ENCODE results near the gene SMOC2. TPM values are rescaled to one million over a fixed set of nuclear protein-coding genes. Genes with fewer than 3 reads are reported as not detected.

SMOC2 gene
- total and polyA plus RNA-seq, 2 donors (not counting 1 experiment from before 2014, with no cell fraction given): 0.37 TPM; not detected in 1

DNA sequence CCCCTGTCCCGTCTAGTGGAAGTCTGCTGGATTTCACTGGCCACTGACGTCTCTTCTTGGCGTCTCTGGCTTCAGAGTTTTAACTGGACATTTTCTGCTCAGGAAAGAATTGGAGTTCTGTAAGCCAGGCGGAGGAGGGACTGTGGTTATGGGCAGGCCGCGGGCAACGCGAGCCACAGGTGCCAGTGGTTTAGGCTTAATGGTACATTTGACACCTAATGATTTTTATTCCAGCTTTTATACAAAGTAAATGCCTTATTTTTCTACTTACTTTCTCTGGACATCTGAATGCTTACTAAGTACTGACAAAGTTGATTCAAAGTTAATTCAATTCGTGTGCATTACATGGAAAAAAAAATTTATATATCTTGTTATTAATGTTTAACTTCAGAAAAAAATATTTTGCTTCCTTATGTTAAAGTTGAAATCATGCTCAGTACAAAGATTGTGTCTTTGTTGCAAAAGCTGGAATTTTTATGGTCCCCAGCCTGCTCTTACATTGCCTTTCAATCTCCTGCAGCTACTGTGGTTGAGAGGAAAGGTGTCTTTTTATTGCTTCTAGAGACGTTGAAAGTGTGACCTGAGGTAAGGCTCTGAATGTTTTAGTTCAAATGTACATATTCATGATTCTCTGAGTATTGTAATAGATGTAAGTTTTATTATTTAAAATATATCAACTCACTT, 231.0 kb downstream of the SMOC2 start:
- 82% methylated on average over 3 of the region's 10 CpGs for WGBS (ENCODE audit: insufficient coverage)
- Mint-ChIP-seq H3K9me3 (ENCODE audit: insufficient read depth) (no peaks in the 10 kb centered on the region), H3K27me3 (no peaks in the 10 kb centered on the region), H3K27ac (no peak overlapping the region), H3K4me1 (no peaks in the 10 kb centered on the region), H3K4me3 (no peak overlapping the region)
- no peak overlapping the region for H2AFZ ChIP-seq (ENCODE audit: insufficient read depth, low read depth, low read length, poor library complexity, severe bottlenecking)
- no peak overlapping the region for H3K27ac ChIP-seq (ENCODE audit: low read length in 2 of 2)
- H3K9ac ChIP-seq (ENCODE audit: low read length): no peak overlapping the region
- H3K9me3 ChIP-seq (ENCODE audit: control extremely low read depth in 1 of 3, control insufficient read depth in 2 of 3, insufficient read depth in 1 of 3, low read length in 2 of 3): peaks cover 0 to 17% (median 0%) of the 10 kb centered on the region in 3 donors
- no peak overlapping the region for H3K4me2 ChIP-seq (replicated peaks; ENCODE audit: low read depth, low read length, poor library complexity, severe bottlenecking)
- no peaks in the 10 kb centered on the region for H3K27me3 ChIP-seq (replicated peaks in 1 of 4; ENCODE audit: control extremely low read depth in 1 of 4, control insufficient read depth in 3 of 4, insufficient read depth in 4 of 4, low read length in 3 of 4)
- no peaks in the 10 kb centered on the region for H3K4me1 ChIP-seq (ENCODE audit: control insufficient read depth in 2 of 2, insufficient read depth in 2 of 2, low read length in 2 of 2)
- intact Hi-C loops (cut with micrococcal nuclease): no loop called here
- H3K79me2 ChIP-seq (ENCODE audit: control insufficient read depth, insufficient read depth, low read length): no peaks in the 10 kb centered on the region
- H3K36me3 ChIP-seq (replicated peaks in 1 of 2; ENCODE audit: control extremely low read depth in 1 of 2, control insufficient read depth in 1 of 2, extremely low read depth in 1 of 2, insufficient read depth in 2 of 2, low read length in 1 of 2): no peaks in the 10 kb centered on the region
- ATAC-seq (ENCODE audit: low read depth): no peak
- CTCF ChIA-PET: no interaction called here
- H3K4me3 ChIP-seq (ENCODE audit: control extremely low read depth in 1 of 5, extremely low read depth in 1 of 5, insufficient read depth in 1 of 5, low read depth in 2 of 5, low read length in 4 of 5): no peak overlapping the region
- POLR2A ChIA-PET: no interaction called here
- H4K20me1 ChIP-seq (ENCODE audit: control insufficient read depth, insufficient read depth, low read length, poor library complexity, severe bottlenecking): no peaks in the 10 kb centered on the region
- no peak for DNase-seq
- no peak for TF ChIP-seq EZH2 (IDR thresholded peaks at IDR 0.05; ENCODE audit: borderline replicate concordance, insufficient read depth, low read depth, low read length, poor library complexity, severe bottlenecking)
- TF ChIP-seq, protein P1, sequence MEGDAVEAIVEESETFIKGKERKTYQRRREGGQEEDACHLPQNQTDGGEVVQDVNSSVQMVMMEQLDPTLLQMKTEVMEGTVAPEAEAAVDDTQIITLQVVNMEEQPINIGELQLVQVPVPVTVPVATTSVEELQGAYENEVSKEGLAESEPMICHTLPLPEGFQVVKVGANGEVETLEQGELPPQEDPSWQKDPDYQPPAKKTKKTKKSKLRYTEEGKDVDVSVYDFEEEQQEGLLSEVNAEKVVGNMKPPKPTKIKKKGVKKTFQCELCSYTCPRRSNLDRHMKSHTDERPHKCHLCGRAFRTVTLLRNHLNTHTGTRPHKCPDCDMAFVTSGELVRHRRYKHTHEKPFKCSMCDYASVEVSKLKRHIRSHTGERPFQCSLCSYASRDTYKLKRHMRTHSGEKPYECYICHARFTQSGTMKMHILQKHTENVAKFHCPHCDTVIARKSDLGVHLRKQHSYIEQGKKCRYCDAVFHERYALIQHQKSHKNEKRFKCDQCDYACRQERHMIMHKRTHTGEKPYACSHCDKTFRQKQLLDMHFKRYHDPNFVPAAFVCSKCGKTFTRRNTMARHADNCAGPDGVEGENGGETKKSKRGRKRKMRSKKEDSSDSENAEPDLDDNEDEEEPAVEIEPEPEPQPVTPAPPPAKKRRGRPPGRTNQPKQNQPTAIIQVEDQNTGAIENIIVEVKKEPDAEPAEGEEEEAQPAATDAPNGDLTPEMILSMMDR (IDR thresholded peaks at IDR 0.05): no peak

GRCh38 chr6:168674595-168674994, 233.6 kb downstream of the SMOC2 start:
- TF ChIP-seq, protein P1 (IDR thresholded peaks at IDR 0.05): no peak
- TF ChIP-seq EZH2 (IDR thresholded peaks at IDR 0.05; ENCODE audit: borderline replicate concordance, insufficient read depth, low read depth, low read length, poor library complexity, severe bottlenecking): no peak
- POLR2A ChIA-PET: no interaction called here

More at GRCh38 chr6:168674595-168674994, 233.6 kb downstream of the SMOC2 start:
- no peaks in the 10 kb centered on the region for H3K27me3 ChIP-seq (replicated peaks in 1 of 4; ENCODE audit: control extremely low read depth in 1 of 4, control insufficient read depth in 3 of 4, insufficient read depth in 4 of 4, low read length in 3 of 4)
- CTCF ChIA-PET: no interaction called here
- no peak overlapping the region for H3K4me3 Mint-ChIP-seq
- intact Hi-C loops (cut with micrococcal nuclease): no loop called here
- H3K9me3 ChIP-seq (ENCODE audit: control extremely low read depth in 1 of 3, control insufficient read depth in 2 of 3, insufficient read depth in 1 of 3, low read length in 2 of 3): peaks cover 0 to 11% (median 0%) of the 10 kb centered on the region in 3 donors
- no peaks in the 10 kb centered on the region for H3K9me3 Mint-ChIP-seq (ENCODE audit: insufficient read depth)
- H3K36me3 ChIP-seq (replicated peaks in 1 of 2; ENCODE audit: control extremely low read depth in 1 of 2, control insufficient read depth in 1 of 2, extremely low read depth in 1 of 2, insufficient read depth in 2 of 2, low read length in 1 of 2): no peaks in the 10 kb centered on the region
- no peak overlapping the region for H3K27ac ChIP-seq (ENCODE audit: low read length in 2 of 2)
- H3K27me3 Mint-ChIP-seq: no peaks in the 10 kb centered on the region
- no peaks in the 10 kb centered on the region for H4K20me1 ChIP-seq (ENCODE audit: control insufficient read depth, insufficient read depth, low read length, poor library complexity, severe bottlenecking)
- H3K27ac Mint-ChIP-seq: no peak overlapping the region
- H3K4me1 Mint-ChIP-seq: no peaks in the 10 kb centered on the region
- H3K4me2 ChIP-seq (replicated peaks; ENCODE audit: low read depth, low read length, poor library complexity, severe bottlenecking): no peak overlapping the region
- no peaks in the 10 kb centered on the region for H3K4me1 ChIP-seq (ENCODE audit: control insufficient read depth in 2 of 2, insufficient read depth in 2 of 2, low read length in 2 of 2)
- no peaks in the 10 kb centered on the region for H3K79me2 ChIP-seq (ENCODE audit: control insufficient read depth, insufficient read depth, low read length)
- H3K4me3 ChIP-seq (ENCODE audit: control extremely low read depth in 1 of 5, extremely low read depth in 1 of 5, insufficient read depth in 1 of 5, low read depth in 2 of 5, low read length in 4 of 5): no peak overlapping the region
- 84% methylated on average over 6 of the region's 7 CpGs for WGBS (ENCODE audit: insufficient coverage)
- H3K9ac ChIP-seq (ENCODE audit: low read length): no peak overlapping the region
- no peak overlapping the region for H2AFZ ChIP-seq (ENCODE audit: insufficient read depth, low read depth, low read length, poor library complexity, severe bottlenecking)
- DNase-seq: no peak
- ATAC-seq (ENCODE audit: low read depth): no peak

All from B cell (primary cell).